ENCODE data around the gene SPIRE2. TPM values are rescaled to one million over a fixed set of nuclear protein-coding genes. Genes with fewer than 3 reads are reported as not detected.
"Not testable (repeated sequence)": the region's sequence is repeated elsewhere in the genome, so short reads cannot be mapped to it uniquely, and the experiment has no call there.

The SPIRE2 gene
- total and polyA plus RNA-seq, 2 of the 13 experiments (the other 11 are each of a cell fraction or from before 2014, with no cell fraction given), result 13.3 to 37.5 TPM

- TF ChIP-seq ASH2L (IDR thresholded peaks at IDR 0.05; ENCODE audit: insufficient read length, low read depth, low read length) (peak; percentile 22), RARA (CRISPR knock-in tag; IDR thresholded peaks at IDR 0.05) (peak; percentile 91), NR2C2 (CRISPR knock-in tag; IDR thresholded peaks at IDR 0.05; ENCODE audit: borderline replicate concordance) (peak; percentile 68; the same call in 1 of the 2 replicates), ZNF747 (CRISPR knock-in tag; IDR thresholded peaks at IDR 0.05; ENCODE audit: borderline replicate concordance) (0 out of 2 replicates have a peak, but pooled peaks have one; percentile 8), SALL1 (CRISPR knock-in tag; IDR thresholded peaks at IDR 0.05) (peak; percentile 57), FOXA3 (CRISPR knock-in tag; IDR thresholded peaks at IDR 0.05) (peak; percentile 51), RXRB (CRISPR knock-in tag; IDR thresholded peaks at IDR 0.05; ENCODE audit: borderline replicate concordance) (peak; percentile 86; the same call in 1 of the 2 replicates), PATZ1 (CRISPR knock-in tag; IDR thresholded peaks at IDR 0.05) (peak; percentile 50; the same call in 1 of the 2 replicates), ESRRA (CRISPR knock-in tag; IDR thresholded peaks at IDR 0.05; ENCODE audit: low read depth) (peak; percentile 97), TFAP4 (IDR thresholded peaks at IDR 0.05; ENCODE audit: borderline replicate concordance, low read depth) (0 out of 2 replicates have a peak, but pooled peaks have one; percentile 21), FOSL2 (CRISPR knock-in tag; IDR thresholded peaks at IDR 0.05) (0 out of 2 replicates have a peak, but pooled peaks have one; percentile 13), SOX13 (CRISPR knock-in tag; conservative IDR thresholded peaks at IDR 0.05 in 1 of 2, IDR thresholded peaks at IDR 0.05 in 1 of 2) (peak in 1 of 2 experiments; percentile 55; a peak in 1 of 4 replicates), FOXP1 (CRISPR knock-in tag; IDR thresholded peaks at IDR 0.05) (peak; percentile 22; the same call in 1 of the 2 replicates), ZNF414 (CRISPR knock-in tag; IDR thresholded peaks at IDR 0.05) (peak; percentile 50; the same call in 1 of the 2 replicates), THRA (CRISPR knock-in tag; IDR thresholded peaks at IDR 0.05; ENCODE audit: borderline replicate concordance) (peak; percentile 63; the same call in 1 of the 2 replicates), TBX2 (CRISPR knock-in tag; IDR thresholded peaks at IDR 0.05; ENCODE audit: borderline replicate concordance) (peak; percentile 76), NCOA2 (CRISPR knock-in tag; IDR thresholded peaks at IDR 0.05) (peak; percentile 41; the same call in 1 of the 2 replicates), ZNF788 (CRISPR knock-in tag; IDR thresholded peaks at IDR 0.05; ENCODE audit: borderline replicate concordance) (0 out of 2 replicates have a peak, but pooled peaks have one; percentile 1)
- TF ChIP-seq, protein P1, sequence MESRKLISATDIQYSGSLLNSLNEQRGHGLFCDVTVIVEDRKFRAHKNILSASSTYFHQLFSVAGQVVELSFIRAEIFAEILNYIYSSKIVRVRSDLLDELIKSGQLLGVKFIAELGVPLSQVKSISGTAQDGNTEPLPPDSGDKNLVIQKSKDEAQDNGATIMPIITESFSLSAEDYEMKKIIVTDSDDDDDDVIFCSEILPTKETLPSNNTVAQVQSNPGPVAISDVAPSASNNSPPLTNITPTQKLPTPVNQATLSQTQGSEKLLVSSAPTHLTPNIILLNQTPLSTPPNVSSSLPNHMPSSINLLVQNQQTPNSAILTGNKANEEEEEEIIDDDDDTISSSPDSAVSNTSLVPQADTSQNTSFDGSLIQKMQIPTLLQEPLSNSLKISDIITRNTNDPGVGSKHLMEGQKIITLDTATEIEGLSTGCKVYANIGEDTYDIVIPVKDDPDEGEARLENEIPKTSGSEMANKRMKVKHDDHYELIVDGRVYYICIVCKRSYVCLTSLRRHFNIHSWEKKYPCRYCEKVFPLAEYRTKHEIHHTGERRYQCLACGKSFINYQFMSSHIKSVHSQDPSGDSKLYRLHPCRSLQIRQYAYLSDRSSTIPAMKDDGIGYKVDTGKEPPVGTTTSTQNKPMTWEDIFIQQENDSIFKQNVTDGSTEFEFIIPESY (CRISPR knock-in tag; IDR thresholded peaks at IDR 0.05), result peak; percentile 89
- not testable (repeated sequence) for TF ChIP-seq SOX13, FOXP1 (IDR thresholded peaks at IDR 0.05)
Measured at GRCh38 chr16:89836484-89836883, 8.2 kb downstream of the SPIRE2 start (continued).

All from HepG2 (cell line).